ENCODE results near the gene IFNA6.

Gene IFNA6

GRCh38 chr9:21331676-21332402 is 18.8 kb downstream of the IFNA6 start:
- DNase-seq (ENCODE audit: low spot score): no peak

DNA sequence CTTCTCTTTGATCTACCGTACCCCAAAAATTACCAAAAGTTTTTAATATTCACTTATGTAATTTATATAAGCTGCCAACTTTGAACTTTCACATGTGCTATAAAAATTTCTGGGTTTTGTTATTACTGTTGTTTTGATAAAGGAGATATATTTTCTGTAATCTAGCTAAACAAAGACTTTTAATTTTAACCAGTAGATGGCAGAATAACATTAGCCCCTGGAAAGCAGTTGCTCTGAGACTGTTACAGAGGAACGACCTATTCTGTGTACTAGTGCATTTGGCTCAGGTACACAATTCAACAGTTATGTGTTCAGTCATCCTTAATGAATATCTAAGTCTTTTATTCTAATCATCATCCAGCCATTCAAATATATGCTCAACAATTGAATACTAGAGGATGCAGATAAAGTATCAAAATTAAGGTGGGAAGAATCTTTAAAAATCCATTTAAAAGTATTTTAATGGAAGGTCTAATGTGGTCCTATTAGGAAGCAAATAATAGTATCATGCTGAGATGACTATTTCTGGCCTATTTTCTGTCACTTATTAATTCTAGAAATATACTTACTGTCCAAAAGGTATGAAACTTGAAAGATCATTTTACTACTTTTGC is 24.1 kb downstream of the IFNA6 start:
- peak; percentile 38 for DNase-seq (ENCODE audit: low spot score)

- no peak for DNase-seq (ENCODE audit: low spot score)
Measured at GRCh38 chr9:21324047-21324446, 26.6 kb downstream of the IFNA6 start.

DNA sequence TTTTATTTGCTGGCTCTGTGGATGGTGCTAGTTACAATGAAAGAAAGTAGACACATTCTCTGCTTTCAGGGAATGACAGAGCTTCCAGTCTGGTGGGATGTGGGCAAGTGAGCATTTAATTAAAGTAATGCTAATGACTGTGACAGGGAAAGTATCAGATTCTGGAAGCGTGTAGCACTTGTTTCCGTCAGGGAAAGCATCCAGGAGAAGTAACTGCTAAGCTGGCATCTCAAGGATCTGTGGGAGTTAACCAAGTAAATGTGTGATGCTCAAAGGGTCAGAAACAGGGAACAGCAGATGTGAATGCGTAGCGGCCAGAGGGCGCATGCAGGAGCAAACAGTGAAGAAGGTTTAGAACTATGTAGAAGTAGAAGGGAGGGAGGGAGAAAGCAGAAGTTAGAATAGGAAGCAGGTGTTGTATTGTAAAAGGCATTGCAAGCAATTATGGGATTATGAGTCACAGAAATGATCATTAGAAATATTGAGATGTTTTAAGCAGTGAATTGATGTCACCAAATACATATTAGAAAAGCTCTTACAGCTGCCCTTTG is 27.7 kb downstream of the IFNA6 start:
- DNase-seq (ENCODE audit: low spot score): no peak

GRCh38 chr9:21320465-21320864 is 30.2 kb downstream of the IFNA6 start:
- no peak for DNase-seq (ENCODE audit: low spot score)

DNA sequence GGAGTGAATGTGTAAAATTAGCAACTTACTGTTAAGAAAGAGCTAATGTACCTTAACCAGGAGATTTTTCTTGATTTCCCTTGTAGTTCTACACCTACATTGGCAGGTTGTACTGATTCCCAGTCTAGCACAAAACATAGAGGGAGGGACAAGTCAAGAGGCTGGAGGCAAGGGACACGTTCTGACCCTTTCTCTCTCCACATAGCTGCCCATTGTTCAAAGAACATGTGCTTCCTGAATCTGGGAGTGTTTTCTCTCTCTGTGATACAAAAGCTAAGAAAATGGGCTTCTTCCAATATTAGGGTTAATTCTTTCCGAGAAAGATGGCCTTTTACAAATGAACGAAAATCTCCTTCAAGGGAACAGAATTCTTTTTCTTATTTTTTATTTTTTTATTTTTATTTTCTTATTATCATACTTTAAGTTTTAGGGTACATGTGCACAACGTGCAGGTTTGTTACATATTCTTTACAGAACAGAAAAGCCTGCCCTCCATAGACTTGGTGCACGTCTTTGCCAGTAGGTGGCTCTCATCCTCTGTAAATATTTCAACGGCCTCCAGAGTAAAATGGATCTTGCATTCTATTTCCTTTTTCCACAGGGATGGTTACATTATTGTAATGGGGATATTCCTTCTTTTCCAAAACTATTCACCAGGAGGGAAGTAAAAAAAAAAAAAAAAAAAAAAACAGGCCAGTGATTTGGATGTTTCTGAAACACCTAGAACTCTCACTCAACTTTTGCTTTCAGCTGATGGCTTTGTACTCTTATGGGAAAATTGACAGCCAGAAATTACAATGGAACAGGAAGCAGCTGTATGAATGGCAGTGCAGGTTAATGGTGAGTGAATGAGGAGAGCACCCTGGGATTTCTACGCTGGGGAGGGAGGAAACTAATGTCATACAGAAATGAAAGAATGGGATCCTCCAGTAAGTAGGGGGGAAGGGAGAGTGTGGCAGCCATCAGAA is 32.4 kb downstream of the IFNA6 start:
- DNase-seq (ENCODE audit: low spot score): peak; percentile 46

DNA sequence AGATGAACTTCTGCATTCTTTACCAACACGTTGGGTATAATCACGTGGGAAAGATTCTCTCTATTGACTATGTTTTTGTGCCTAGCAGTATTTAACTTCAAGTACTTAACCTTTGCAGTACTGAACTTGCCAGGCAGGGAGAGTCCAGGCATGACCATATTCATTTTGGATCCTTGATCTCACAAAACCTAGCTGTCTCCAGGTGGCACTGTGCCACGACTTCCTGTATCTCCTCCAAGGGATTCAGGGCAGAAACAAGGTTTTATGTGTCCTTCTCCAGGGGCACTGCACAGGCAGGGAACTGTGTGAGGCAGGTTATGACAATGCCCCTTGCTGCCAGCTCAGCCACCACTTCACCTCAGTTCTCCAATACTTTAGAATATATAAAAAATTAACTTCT is 33.8 kb downstream of the IFNA6 start:
- no peak for DNase-seq (ENCODE audit: low spot score)

DNA sequence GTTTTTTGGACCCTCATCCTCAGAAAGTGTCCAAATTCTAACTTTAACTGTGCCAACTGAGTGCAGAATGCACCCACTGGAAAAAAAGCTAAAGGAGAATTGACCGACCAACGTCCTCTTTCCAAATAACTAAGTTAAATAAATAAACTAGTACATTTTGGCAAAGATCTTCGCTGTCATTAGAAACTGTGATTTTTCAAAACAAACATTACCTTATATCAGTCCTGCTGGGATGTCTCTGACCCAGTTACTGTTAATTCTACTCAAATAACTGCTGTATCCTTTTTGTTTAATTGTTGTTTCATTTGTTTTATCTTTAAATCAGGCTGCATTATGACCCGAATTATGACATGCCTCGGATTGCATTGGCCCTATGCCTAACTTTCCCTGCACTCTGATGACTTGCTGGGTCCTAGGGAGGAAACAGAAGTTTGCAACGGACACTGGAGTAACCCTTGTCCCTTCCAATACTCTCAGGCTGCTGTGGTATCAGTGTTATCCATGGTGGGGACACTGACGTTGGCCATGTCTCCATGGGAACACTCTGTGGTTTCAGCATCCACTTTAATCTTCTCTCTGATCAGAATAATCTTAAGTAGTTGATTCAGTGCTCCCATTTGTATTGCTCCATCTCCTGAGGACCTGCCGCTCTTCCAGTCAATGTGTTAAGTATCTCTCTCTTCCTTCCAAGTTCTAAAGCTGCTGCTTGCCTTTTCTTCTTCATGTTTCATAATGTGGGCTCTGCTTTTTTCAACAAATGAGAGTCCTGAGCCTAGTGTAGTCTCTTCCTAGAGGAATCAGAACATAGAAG is 34.5 kb downstream of the IFNA6 start:
- no peak for DNase-seq (ENCODE audit: low spot score)

GRCh38 chr9:21314152-21314551 is 36.5 kb downstream of the IFNA6 start:
- no peak for DNase-seq (ENCODE audit: low spot score)

DNA sequence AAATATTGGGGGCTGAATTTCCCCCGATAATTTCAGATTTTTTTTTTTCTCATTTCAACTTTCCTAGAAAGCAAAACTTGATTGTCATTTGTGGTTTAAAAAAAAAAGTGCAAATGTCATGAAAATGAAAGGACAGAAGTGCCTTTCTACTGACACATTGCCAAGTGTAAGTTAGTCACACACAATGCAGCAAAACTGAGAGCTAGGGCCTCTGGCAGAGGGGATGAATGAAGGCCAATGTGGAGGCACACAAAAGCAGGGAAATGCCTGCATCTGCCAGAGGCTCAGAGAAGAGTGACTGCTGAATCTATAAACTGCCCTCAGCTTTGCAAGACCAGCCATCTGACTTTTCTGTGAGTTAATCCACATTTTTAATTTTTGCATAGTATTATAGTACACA is 38.8 kb downstream of the IFNA6 start:
- DNase-seq (ENCODE audit: low spot score): no peak

DNA sequence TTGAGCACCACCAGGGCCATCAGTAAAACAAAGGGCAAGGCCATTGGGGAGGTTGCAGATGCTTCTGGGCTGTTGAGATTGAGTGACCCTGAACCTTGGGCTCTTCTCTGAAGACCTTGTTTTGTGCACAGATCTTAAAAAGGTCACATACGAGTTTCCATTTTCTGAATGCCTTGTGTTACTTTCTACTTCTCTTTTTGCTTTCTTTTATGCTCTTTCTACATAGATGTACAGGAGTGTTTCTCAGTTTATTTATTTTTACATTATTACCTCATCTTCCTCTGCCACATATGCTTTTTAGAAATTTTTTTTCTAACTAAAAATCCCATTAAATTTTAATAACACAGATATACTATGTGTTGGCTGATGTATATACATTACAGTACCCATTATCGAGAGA is 45.5 kb downstream of the IFNA6 start, which contains the start of gene IFNA5:
Gene IFNA5 (minus strand): TSS at position 101 of the 400 bp plus-strand sequence. CDS start 57 bp downstream, at position 44.
- no peak for DNase-seq (ENCODE audit: low spot score)

Measured in GM03348 (cell line).